Astrocyte of the spinal cord (primary cell): Measurements from ENCODE around the gene MCEMP1.

Experiments used
- DNase-seq: peaks from one replicate; pipeline ENCODE4 v3.0.0; 2011; ENCODE audit warnings: low read depth, low spot score
- H3K4me3 ChIP-seq: 2 replicates; pipeline ENCODE4 v1.5.1; 2011; ENCODE audit warnings: low read depth, mild to moderate bottlenecking, low read length, moderate library complexity
- CTCF ChIP-seq: IDR thresholded peaks from 2 replicates; pipeline ENCODE4 v1.5.1; 2012; ENCODE audit warnings: low read depth, mild to moderate bottlenecking, low read length, inconsistent platforms
- in situ Hi-C: cut with HindIII; loops from 2 replicates; pipeline ENCODE4 v1.10.0; 2017; ENCODE audit warnings: low sequenced_read_pairs

Gene MCEMP1

DNA sequence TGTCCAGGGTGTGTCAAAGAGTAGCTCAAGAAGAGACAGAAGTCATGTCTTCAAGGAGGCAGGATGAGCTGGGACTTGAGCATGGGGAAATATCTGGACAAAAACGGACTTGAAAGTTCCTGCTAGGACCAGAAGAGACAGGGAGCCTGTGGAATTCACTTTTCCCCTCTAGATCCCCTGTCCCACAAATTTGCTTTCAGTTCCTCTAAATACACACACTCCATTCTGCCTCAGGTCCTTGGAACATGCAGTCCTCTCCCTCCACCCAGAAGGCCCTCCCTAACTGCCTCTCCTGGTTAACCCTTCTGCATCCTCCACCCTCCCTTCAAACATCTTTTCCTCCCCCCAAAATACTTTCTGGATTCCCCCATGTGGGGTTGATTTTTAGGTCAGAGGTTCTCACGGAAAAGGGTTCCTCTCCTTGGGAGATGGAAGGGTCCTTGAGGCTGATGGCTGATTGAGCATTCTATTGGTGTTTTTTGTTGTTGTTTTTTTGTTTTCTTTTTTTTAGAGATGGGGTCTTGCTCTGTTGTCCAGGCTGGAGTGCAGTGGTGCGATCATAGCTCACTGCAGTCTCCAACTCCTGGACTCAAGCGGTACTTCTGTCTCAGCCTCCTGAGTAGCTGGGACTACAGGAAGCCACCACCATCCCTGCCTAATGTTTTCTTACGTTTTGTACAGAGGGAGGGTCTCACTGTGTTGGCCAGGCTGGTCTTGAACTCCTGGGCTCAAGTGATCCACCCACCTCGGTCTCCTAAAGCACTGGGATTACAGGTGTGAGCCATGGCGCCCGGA lies 14.9 kb upstream of the MCEMP1 start:
- no peak overlapping the region for H3K4me3 ChIP-seq
- no peak for TF ChIP-seq CTCF
- in situ Hi-C loops = no loop called here
- no peak for DNase-seq

- no peak for DNase-seq
- in situ Hi-C loops = no loop called here
- no peak overlapping the region for H3K4me3 ChIP-seq
- no peak for TF ChIP-seq CTCF
Measured at GRCh38 chr19:7662657-7663056, 14.2 kb upstream of the MCEMP1 start.

GRCh38 chr19:7663706-7664105 lies 13.2 kb upstream of the MCEMP1 start:
- no peak for TF ChIP-seq CTCF
- H3K4me3 ChIP-seq = no peak overlapping the region
- in situ Hi-C loops = no loop called here
- DNase-seq = no peak

GRCh38 chr19:7665076-7665475 lies 11.8 kb upstream of the MCEMP1 start:
- no peak overlapping the region for H3K4me3 ChIP-seq
- no peak for TF ChIP-seq CTCF
- DNase-seq = no peak
- in situ Hi-C loops = no loop called here

DNA sequence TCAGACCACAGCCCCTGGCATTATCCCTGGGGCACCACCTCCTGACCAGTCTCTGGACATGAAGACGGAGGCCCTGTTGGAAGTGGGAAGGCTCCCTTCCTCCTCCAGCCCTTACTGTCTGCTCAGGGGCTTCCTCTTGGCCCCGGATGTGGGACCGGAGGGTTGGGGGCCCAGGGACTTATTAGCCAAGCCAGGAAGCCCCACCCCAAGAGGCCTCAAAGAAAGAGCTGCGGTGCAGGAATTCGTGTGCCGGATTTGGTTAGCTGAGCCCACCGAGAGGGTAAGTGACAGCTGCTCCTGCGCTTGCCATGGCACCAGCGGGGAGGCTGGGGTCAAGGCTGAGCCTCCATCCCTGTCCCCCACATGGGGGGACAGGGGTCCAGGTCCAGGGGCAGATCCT lies 8.0 kb upstream of the MCEMP1 start, which contains the start of gene RETN:
TSS of gene RETN (plus strand) at position 208 of the 400 bp plus-strand sequence. CDS start 278 bp downstream, outside the sequence.
- no peak for DNase-seq
- no peak within 1 kb of the TSS for H3K4me3 ChIP-seq
- in situ Hi-C loops = no loop called here
- no peak for TF ChIP-seq CTCF

DNA sequence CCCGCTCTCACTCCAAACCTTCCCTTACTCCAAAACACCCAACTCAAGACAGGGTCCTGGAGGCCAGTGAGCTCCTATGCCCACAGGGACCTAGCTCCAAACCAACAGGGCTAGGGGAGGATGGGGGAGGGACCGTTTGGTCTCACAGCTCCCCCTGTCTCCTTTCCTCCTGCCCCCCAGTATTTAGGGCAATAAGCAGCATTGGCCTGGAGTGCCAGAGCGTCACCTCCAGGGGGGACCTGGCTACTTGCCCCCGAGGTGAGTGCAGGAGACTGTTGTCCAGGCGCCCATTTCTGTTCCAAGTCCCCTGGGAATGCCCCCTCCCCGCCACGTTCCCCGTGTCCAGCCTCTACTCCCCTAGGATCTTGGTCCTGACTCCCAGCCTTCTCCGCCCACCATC lies 7.2 kb upstream of the MCEMP1 start:
- DNase-seq = no peak
- H3K4me3 ChIP-seq = no peak overlapping the region
- in situ Hi-C loops = no loop called here
- TF ChIP-seq CTCF = no peak
